Mesendoderm (in vitro differentiated cells): ENCODE measurements around the gene ADAMTS17.

Experiments used
- DNase-seq: peaks from one replicate; pipeline ENCODE4 v3.0.0; 2013
- H2AK5ac ChIP-seq: 2 replicates; pipeline ENCODE4 v1.6.1; 2013; ENCODE audit warnings: low read length, inconsistent platforms
- H2BK120ac ChIP-seq: 2 replicates; pipeline ENCODE4 v1.6.1; 2013; ENCODE audit warnings: low read depth, mild to moderate bottlenecking, low read length, moderate library complexity, mixed read lengths
- H2BK15ac ChIP-seq: replicated peaks from 2 replicates; pipeline ENCODE4 v1.6.1; 2013; ENCODE audit warnings: low read depth, mild to moderate bottlenecking, moderate library complexity
- H2BK5ac ChIP-seq: 2 replicates; pipeline ENCODE4 v1.6.1; 2013; ENCODE audit warnings: low read length, inconsistent platforms
- H3K18ac ChIP-seq: 2 replicates; pipeline ENCODE4 v1.6.1; 2013; ENCODE audit warnings: mild to moderate bottlenecking, low read length, mixed read lengths
- H3K23ac ChIP-seq: one replicate; pipeline ENCODE4 v1.6.1; 2013; ENCODE audit warnings: low read length
- H3K27ac ChIP-seq: 2 replicates; pipeline ENCODE4 v1.5.1; 2013; ENCODE audit warnings: low read depth, mild to moderate bottlenecking, inconsistent platforms, low read length, moderate library complexity
- H3K27me3 ChIP-seq: 2 replicates; pipeline ENCODE4 v1.6.1; 2013; ENCODE audit warnings: low read length, control low read depth, mild to moderate bottlenecking, inconsistent platforms; ENCODE audit not compliant: insufficient read depth, poor library complexity
- H3K36me3 ChIP-seq: 2 replicates; pipeline ENCODE4 v1.6.1; 2013; ENCODE audit warnings: low read length, inconsistent platforms; ENCODE audit not compliant: control insufficient read depth, insufficient read depth
- H3K4ac ChIP-seq: one replicate; pipeline ENCODE4 v1.6.1; 2013; ENCODE audit warnings: low read depth, mild to moderate bottlenecking, low read length, moderate library complexity
- H3K4me1 ChIP-seq: 2 replicates; pipeline ENCODE4 v1.6.1; 2013; ENCODE audit warnings: low read depth, low read length, inconsistent platforms; ENCODE audit not compliant: control insufficient read depth
- H3K4me2 ChIP-seq: 2 replicates; pipeline ENCODE4 v1.6.1; 2013; ENCODE audit warnings: low read length
- H3K4me3 ChIP-seq: 2 replicates; pipeline ENCODE4 v1.5.1; 2013; ENCODE audit warnings: mild to moderate bottlenecking, low read length
- H3K56ac ChIP-seq: one replicate; pipeline ENCODE4 v1.6.1; 2013; ENCODE audit warnings: low read length
- H3K79me1 ChIP-seq: 2 replicates; pipeline ENCODE4 v1.6.1; 2013; ENCODE audit warnings: low read length, inconsistent platforms
- H3K79me2 ChIP-seq: 2 replicates; pipeline ENCODE4 v1.6.1; 2013; ENCODE audit warnings: mild to moderate bottlenecking, low read length; ENCODE audit not compliant: control insufficient read depth, insufficient read depth
- H3K9ac ChIP-seq: 2 replicates; pipeline ENCODE4 v1.6.1; 2013; ENCODE audit warnings: low read length, inconsistent platforms
- H4K5ac ChIP-seq: one replicate; pipeline ENCODE4 v1.6.1; 2013; ENCODE audit warnings: low read length
- H4K8ac ChIP-seq: one replicate; pipeline ENCODE4 v1.6.1; 2013; ENCODE audit warnings: low read depth, mild to moderate bottlenecking, control low read depth, low read length, moderate library complexity
- WGBS: extraction: QIAGEN DNeasy Blood & Tissue Kit; methylation state at CpG from one replicate; pipeline ENCODE4 v1.1.7; 2013; ENCODE audit warnings: low lambda C conversion rate, missing lambda C conversion rate; ENCODE audit not compliant: insufficient coverage; ENCODE audit errors: extremely low coverage; 5-methylcytosine and 5-hydroxymethylcytosine counted together

The ADAMTS17 gene

GRCh38 chr15:100043068-100043641 is 298.6 kb downstream of the ADAMTS17 start:
- DNase-seq = no peak
- H3K79me1 ChIP-seq = no peaks in the 10 kb centered on the region
- H3K4me2 ChIP-seq = no peak overlapping the region
- H3K9ac ChIP-seq = no peak overlapping the region
- H3K18ac ChIP-seq = no peak overlapping the region
- no peak overlapping the region for H3K27ac ChIP-seq
- no CpG with 5 or more reads among the region's 8 CpGs for WGBS
- no peak overlapping the region for H3K4me3 ChIP-seq
- no peaks in the 10 kb centered on the region for H3K27me3 ChIP-seq
- H3K36me3 ChIP-seq = no peaks in the 10 kb centered on the region
- H4K8ac ChIP-seq = no peak overlapping the region
- no peak overlapping the region for H3K23ac ChIP-seq
- H2BK15ac ChIP-seq = no peak overlapping the region
- H4K5ac ChIP-seq = no peak overlapping the region
- H3K4ac ChIP-seq = no peak overlapping the region
- H2AK5ac ChIP-seq = no peak overlapping the region
- H3K79me2 ChIP-seq = no peaks in the 10 kb centered on the region
- no peaks in the 10 kb centered on the region for H3K4me1 ChIP-seq
- no peak overlapping the region for H2BK5ac ChIP-seq
- H2BK120ac ChIP-seq = no peak overlapping the region
- H3K56ac ChIP-seq = no peak overlapping the region

- H2BK120ac ChIP-seq = no peak overlapping the region
- H3K27me3 ChIP-seq = no peaks in the 10 kb centered on the region
- no peak overlapping the region for H2AK5ac ChIP-seq
- H3K56ac ChIP-seq = no peak overlapping the region
- no peaks in the 10 kb centered on the region for H3K4me1 ChIP-seq
- DNase-seq = no peak
- H3K4me3 ChIP-seq = no peak overlapping the region
- H2BK5ac ChIP-seq = no peak overlapping the region
- no peaks in the 10 kb centered on the region for H3K79me2 ChIP-seq
- no peak overlapping the region for H4K8ac ChIP-seq
- no peak overlapping the region for H2BK15ac ChIP-seq
- H3K27ac ChIP-seq = no peak overlapping the region
- H3K36me3 ChIP-seq = no peaks in the 10 kb centered on the region
- H3K18ac ChIP-seq = no peak overlapping the region
- H4K5ac ChIP-seq = no peak overlapping the region
- no peak overlapping the region for H3K4ac ChIP-seq
- no peak overlapping the region for H3K4me2 ChIP-seq
- H3K79me1 ChIP-seq = no peaks in the 10 kb centered on the region
- no peak overlapping the region for H3K23ac ChIP-seq
- no peak overlapping the region for H3K9ac ChIP-seq
- no CpG with 5 or more reads among the region's 5 CpGs for WGBS
Observed at GRCh38 chr15:100042558-100042957, 299.2 kb downstream of the ADAMTS17 start.

GRCh38 chr15:100041127-100041828 is 300.5 kb downstream of the ADAMTS17 start:
- no peaks in the 10 kb centered on the region for H3K79me1 ChIP-seq
- H3K18ac ChIP-seq = no peak overlapping the region
- H2BK120ac ChIP-seq = no peak overlapping the region
- H3K79me2 ChIP-seq = no peaks in the 10 kb centered on the region
- no peak overlapping the region for H3K4me3 ChIP-seq
- no peaks in the 10 kb centered on the region for H3K4me1 ChIP-seq
- H3K27me3 ChIP-seq = no peaks in the 10 kb centered on the region
- no CpG with 5 or more reads among the region's 6 CpGs for WGBS
- no peak overlapping the region for H4K5ac ChIP-seq
- no peak overlapping the region for H3K4me2 ChIP-seq
- no peak overlapping the region for H3K27ac ChIP-seq
- H2AK5ac ChIP-seq = no peak overlapping the region
- no peak overlapping the region for H2BK5ac ChIP-seq
- H3K23ac ChIP-seq = no peak overlapping the region
- DNase-seq = no peak
- no peak overlapping the region for H3K4ac ChIP-seq
- no peak overlapping the region for H4K8ac ChIP-seq
- no peaks in the 10 kb centered on the region for H3K36me3 ChIP-seq
- H3K56ac ChIP-seq = no peak overlapping the region
- H3K9ac ChIP-seq = no peak overlapping the region
- H2BK15ac ChIP-seq = no peak overlapping the region

GRCh38 chr15:100039994-100040393 is 301.8 kb downstream of the ADAMTS17 start:
- H3K79me1 ChIP-seq = no peaks in the 10 kb centered on the region
- H3K27me3 ChIP-seq = no peaks in the 10 kb centered on the region
- WGBS = no CpG with 5 or more reads among the region's 5 CpGs
- H3K9ac ChIP-seq = no peak overlapping the region
- no peak overlapping the region for H4K8ac ChIP-seq
- H3K56ac ChIP-seq = no peak overlapping the region
- H3K18ac ChIP-seq = no peak overlapping the region
- no peaks in the 10 kb centered on the region for H3K36me3 ChIP-seq
- no peak overlapping the region for H3K27ac ChIP-seq
- H4K5ac ChIP-seq = no peak overlapping the region
- H2BK5ac ChIP-seq = no peak overlapping the region
- DNase-seq = no peak
- H3K4me3 ChIP-seq = no peak overlapping the region
- no peak overlapping the region for H3K23ac ChIP-seq
- H2BK15ac ChIP-seq = no peak overlapping the region
- H2BK120ac ChIP-seq = no peak overlapping the region
- H2AK5ac ChIP-seq = no peak overlapping the region
- no peak overlapping the region for H3K4me2 ChIP-seq
- no peak overlapping the region for H3K4ac ChIP-seq
- no peaks in the 10 kb centered on the region for H3K4me1 ChIP-seq
- no peaks in the 10 kb centered on the region for H3K79me2 ChIP-seq

- H3K79me2 ChIP-seq = no peaks in the 10 kb centered on the region
- H2BK120ac ChIP-seq = no peak overlapping the region
- no peak overlapping the region for H3K4me3 ChIP-seq
- no peaks in the 10 kb centered on the region for H3K27me3 ChIP-seq
- H2AK5ac ChIP-seq = no peak overlapping the region
- H3K4ac ChIP-seq = no peak overlapping the region
- H4K8ac ChIP-seq = no peak overlapping the region
- H3K4me2 ChIP-seq = no peak overlapping the region
- no peaks in the 10 kb centered on the region for H3K4me1 ChIP-seq
- no peak overlapping the region for H2BK5ac ChIP-seq
- no peak overlapping the region for H3K18ac ChIP-seq
- H3K56ac ChIP-seq = no peak overlapping the region
- no peak overlapping the region for H4K5ac ChIP-seq
- H3K9ac ChIP-seq = no peak overlapping the region
- no peaks in the 10 kb centered on the region for H3K79me1 ChIP-seq
- H3K23ac ChIP-seq = no peak overlapping the region
- no CpG with 5 or more reads among the region's 5 CpGs for WGBS
- no peak overlapping the region for H2BK15ac ChIP-seq
- H3K36me3 ChIP-seq = no peaks in the 10 kb centered on the region
- H3K27ac ChIP-seq = no peak overlapping the region
- DNase-seq = no peak
Observed at GRCh38 chr15:100038736-100039135, 303.0 kb downstream of the ADAMTS17 start.

- Histone ChIP-seq H3K79me2 (no peaks in the 10 kb centered on the region), H4K5ac (no peak overlapping the region), H3K56ac (no peak overlapping the region), H3K36me3 (no peaks in the 10 kb centered on the region), H3K4me2 (no peak overlapping the region), H3K27ac (no peak overlapping the region), H4K8ac (no peak overlapping the region), H3K4ac (no peak overlapping the region), H3K4me1 (no peaks in the 10 kb centered on the region), H2BK5ac (no peak overlapping the region), H2BK120ac (no peak overlapping the region), H3K23ac (no peak overlapping the region), H3K18ac (no peak overlapping the region), H3K27me3 (no peaks in the 10 kb centered on the region), H2AK5ac (no peak overlapping the region), H3K4me3 (no peak overlapping the region), H3K79me1 (no peaks in the 10 kb centered on the region), H3K9ac (no peak overlapping the region), H2BK15ac (no peak overlapping the region)
- no peak for DNase-seq
- no CpG with 5 or more reads among the region's 2 CpGs for WGBS
Observed at GRCh38 chr15:100037901-100038300, 303.9 kb downstream of the ADAMTS17 start.
